Measurements from ENCODE around the gene GATM.

DNA sequence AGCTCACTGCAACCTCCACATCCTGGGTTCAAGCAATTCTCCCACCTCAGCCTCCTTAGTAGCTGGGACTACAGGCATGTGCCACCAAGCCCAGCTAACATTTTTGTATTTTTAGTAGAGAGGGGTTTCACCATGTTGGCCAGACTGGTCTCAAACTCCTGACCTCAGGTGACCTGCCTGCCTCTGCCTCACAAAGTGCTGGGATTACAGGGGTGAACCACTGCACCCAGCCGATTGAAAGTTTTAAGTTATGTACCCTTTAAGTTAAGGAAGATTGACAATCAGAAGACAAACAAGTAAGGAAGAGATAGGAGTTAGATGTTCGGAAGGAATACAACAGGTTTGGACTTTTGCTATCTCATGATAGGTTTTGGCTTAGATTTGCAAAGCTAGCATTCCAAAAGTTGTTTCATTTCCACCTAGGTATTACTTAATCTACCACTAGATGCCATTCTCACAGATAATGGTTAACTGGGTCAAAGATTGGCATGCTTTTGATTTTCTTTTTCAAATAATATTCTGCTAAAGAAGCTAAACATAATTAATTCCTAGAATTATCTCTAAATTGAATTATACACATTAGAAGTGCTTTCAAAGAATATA is 35.0 kb downstream of the GATM start:
- TF ChIP-seq MAZ (IDR thresholded peaks at IDR 0.05; ENCODE audit: borderline replicate concordance, low read depth, low read length) (no peak), RAD21 (IDR thresholded peaks at IDR 0.05; ENCODE audit: low read length) (no peak), MAFK (IDR thresholded peaks at IDR 0.05; ENCODE audit: low read depth, low read length) (no peak), SMC3 (IDR thresholded peaks at IDR 0.05; ENCODE audit: low read depth, low read length) (no peak), FOS (IDR thresholded peaks at IDR 0.05; ENCODE audit: low read depth, low read length) (no peak), POLR2A (IDR thresholded peaks at IDR 0.05; ENCODE audit: low read depth, low read length) (no peak), CEBPB (IDR thresholded peaks at IDR 0.05; ENCODE audit: low read depth, low read length) (no peak), RCOR1 (IDR thresholded peaks at IDR 0.05; ENCODE audit: insufficient replicate concordance, low read length) (no peak)
- TF ChIP-seq, protein P1, sequence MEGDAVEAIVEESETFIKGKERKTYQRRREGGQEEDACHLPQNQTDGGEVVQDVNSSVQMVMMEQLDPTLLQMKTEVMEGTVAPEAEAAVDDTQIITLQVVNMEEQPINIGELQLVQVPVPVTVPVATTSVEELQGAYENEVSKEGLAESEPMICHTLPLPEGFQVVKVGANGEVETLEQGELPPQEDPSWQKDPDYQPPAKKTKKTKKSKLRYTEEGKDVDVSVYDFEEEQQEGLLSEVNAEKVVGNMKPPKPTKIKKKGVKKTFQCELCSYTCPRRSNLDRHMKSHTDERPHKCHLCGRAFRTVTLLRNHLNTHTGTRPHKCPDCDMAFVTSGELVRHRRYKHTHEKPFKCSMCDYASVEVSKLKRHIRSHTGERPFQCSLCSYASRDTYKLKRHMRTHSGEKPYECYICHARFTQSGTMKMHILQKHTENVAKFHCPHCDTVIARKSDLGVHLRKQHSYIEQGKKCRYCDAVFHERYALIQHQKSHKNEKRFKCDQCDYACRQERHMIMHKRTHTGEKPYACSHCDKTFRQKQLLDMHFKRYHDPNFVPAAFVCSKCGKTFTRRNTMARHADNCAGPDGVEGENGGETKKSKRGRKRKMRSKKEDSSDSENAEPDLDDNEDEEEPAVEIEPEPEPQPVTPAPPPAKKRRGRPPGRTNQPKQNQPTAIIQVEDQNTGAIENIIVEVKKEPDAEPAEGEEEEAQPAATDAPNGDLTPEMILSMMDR (conservative IDR thresholded peaks at IDR 0.05; ENCODE audit: low read depth, low read length) = no peak
